Prostate gland (tissue), 2 donors: ENCODE data around the gene TRIO. TPM values are rescaled to one million over a fixed set of nuclear protein-coding genes. Genes with fewer than 3 reads are reported as not detected.
"Not testable (repeated sequence)": the region's sequence is repeated elsewhere in the genome, so short reads cannot be mapped to it uniquely, and the experiment has no call there.

ENCODE experiments used
- DNase-seq: peaks from one replicate; pipeline ENCODE4 v3.0.0-alpha.2; 2019; ENCODE audit warnings: low spot score
- H3K27ac ChIP-seq, 2 donors: fragments of 200-600 bp; sonication (generic); 2 replicates each; pipeline ENCODE4 v1.5.1; 2017 to 2019
- H3K27me3 ChIP-seq: fragments of 200-600 bp; sonication (generic); replicated peaks from 2 replicates; pipeline ENCODE4 v1.5.1; 2019; ENCODE audit not compliant: insufficient read depth
- H3K36me3 ChIP-seq, 2 donors: fragments of 200-600 bp; sonication (generic); 1 replicate in 1 of 2; 2 replicates in 1 of 2; pipeline versions ENCODE4 v1.5.1 to v1.8.1; 2017 to 2019
- H3K4me1 ChIP-seq: fragments of 200-600 bp; sonication (generic); replicated peaks from 2 replicates; pipeline ENCODE4 v1.5.1; 2019
- H3K4me3 ChIP-seq, 2 donors: fragments of 200-600 bp; sonication (generic); 2 replicates each; pipeline ENCODE4 v1.5.1; 2017 to 2019
- H3K9me3 ChIP-seq: fragments of 200-600 bp; sonication (generic); 2 replicates; pipeline ENCODE4 v1.5.1; 2017
- CTCF ChIP-seq, 4 experiments: fragments of 200-600 bp in 2 of 4; fragments of 450-650 bp in 2 of 4; sonication (generic) in 2 of 4; IDR thresholded peaks; 1 replicate in 3 of 4; 2 replicates in 1 of 4; pipeline ENCODE4 v1.5.1; 2016 to 2019; ENCODE audit warnings: antibody characterized with exemption in 4 of 4, mild to moderate bottlenecking in 2 of 4, moderate library complexity in 2 of 4
- POLR2A ChIP-seq: fragments of 450-650 bp; IDR thresholded peaks from one replicate; pipeline ENCODE4 v1.6.1; 2016; ENCODE audit warnings: antibody characterized with exemption, mild to moderate bottlenecking
- POLR2AphosphoS5 ChIP-seq: sonication (generic); formaldehyde crosslinking; IDR thresholded peaks from one replicate; pipeline ENCODE4 v1.6.1; 2017; ENCODE audit warnings: antibody characterized with exemption
- WGBS: methylation state at CpG from one replicate; pipeline ENCODE4 v1.1.5; 2018; 5-methylcytosine and 5-hydroxymethylcytosine counted together
- intact Hi-C: fragments of 100-400 bp; cut with DNase I; formaldehyde crosslinking; loops from one replicate; pipeline ENCODE4 v1.14.2; 2022
- total RNA-seq, 2 donors: library from RNA; depleted of rRNA; stranded (reverse); fragments of >200 nt; gene quantifications; one replicate each; pipeline ENCODE4 v1.1.0, GENCODE V29; 2016

TRIO gene
- total RNA-seq, 2 donors from 2014 or later, result 90.3 to 197 TPM

GRCh38 chr5:14383923-14384322 lies 240.8 kb downstream of the TRIO start:
- no peak overlapping the region for H3K4me3 ChIP-seq
- no peaks in the 10 kb centered on the region for H3K9me3 ChIP-seq
- H3K27me3 ChIP-seq, result no peaks in the 10 kb centered on the region
- no peak for TF ChIP-seq CTCF (IDR thresholded peaks at IDR 0.05)
- no peak for TF ChIP-seq POLR2A
- TF ChIP-seq POLR2AphosphoS5, result no peak
- WGBS, result 83% methylated on average over 11 of the region's 11 CpGs
- intact Hi-C loops, result no loop called here
- no peaks in the 10 kb centered on the region for H3K4me1 ChIP-seq
- H3K36me3 ChIP-seq, result peaks cover 0 to 4% of the 10 kb centered on the region in 2 donors
- DNase-seq, result no peak
- H3K27ac ChIP-seq, result no peak overlapping the region

GRCh38 chr5:14385019-14385418 lies 241.9 kb downstream of the TRIO start:
- Histone ChIP-seq H3K27ac (no peak overlapping the region), H3K27me3 (no peaks in the 10 kb centered on the region), H3K9me3 (no peaks in the 10 kb centered on the region), H3K4me3 (no peak overlapping the region), H3K4me1 (no peaks in the 10 kb centered on the region), H3K36me3 (peaks cover 0 to 4% of the 10 kb centered on the region in 2 donors)
- WGBS, result 91% methylated on average over 15 of the region's 15 CpGs
- intact Hi-C loops, result no loop called here
- DNase-seq, result no peak
- TF ChIP-seq POLR2A, result no peak
- TF ChIP-seq POLR2AphosphoS5, result no peak
- TF ChIP-seq CTCF (IDR thresholded peaks at IDR 0.05), result no peak

- H3K36me3 ChIP-seq, result peaks cover 0 to 10% of the 10 kb centered on the region in 2 donors
- TF ChIP-seq POLR2AphosphoS5, result no peak
- H3K27ac ChIP-seq, result no peak overlapping the region
- no peak overlapping the region for H3K4me3 ChIP-seq
- WGBS, result 58% methylated on average over 16 of the region's 16 CpGs
- no peaks in the 10 kb centered on the region for H3K27me3 ChIP-seq
- intact Hi-C loops, result no loop called here
- H3K4me1 ChIP-seq, result no peaks in the 10 kb centered on the region
- DNase-seq, result no peak
- no peaks in the 10 kb centered on the region for H3K9me3 ChIP-seq
These were observed 243.9 kb downstream of the TRIO start for GRCh38 chr5:14386884-14387624.

- DNase-seq, result no peak
- H3K9me3 ChIP-seq, result no peaks in the 10 kb centered on the region
- TF ChIP-seq POLR2A, result no peak
- no peak for TF ChIP-seq CTCF (IDR thresholded peaks at IDR 0.05)
- no peak for TF ChIP-seq POLR2AphosphoS5
- peaks cover 0 to 10% of the 10 kb centered on the region in 2 donors for H3K36me3 ChIP-seq
- H3K4me1 ChIP-seq, result no peaks in the 10 kb centered on the region
- intact Hi-C loops, result no loop called here
- no peaks in the 10 kb centered on the region for H3K27me3 ChIP-seq
- H3K4me3 ChIP-seq, result no peak overlapping the region
- WGBS, result 86% methylated on average over 1 of the region's 1 CpG
- H3K27ac ChIP-seq, result no peak overlapping the region
These were observed 245.6 kb downstream of the TRIO start for GRCh38 chr5:14388741-14389140.

GRCh38 chr5:14392552-14392951 lies 249.4 kb downstream of the TRIO start:
- H3K36me3 ChIP-seq, intact Hi-C loops: not testable (repeated sequence)

GRCh38 chr5:14394365-14394764 lies 251.2 kb downstream of the TRIO start:
- no peak for DNase-seq
- WGBS, result 81% methylated on average over 7 of the region's 7 CpGs
- Histone ChIP-seq H3K36me3 (peaks cover 0 to 5% of the 10 kb centered on the region in 2 donors), H3K9me3 (no peaks in the 10 kb centered on the region), H3K4me1 (no peaks in the 10 kb centered on the region), H3K27me3 (no peaks in the 10 kb centered on the region), H3K27ac (no peak overlapping the region), H3K4me3 (no peak overlapping the region)
- TF ChIP-seq POLR2A (no peak), POLR2AphosphoS5 (no peak), CTCF (IDR thresholded peaks at IDR 0.05) (no peak)
- intact Hi-C loops, result no loop called here

More at GRCh38 chr5:14392552-14392951, 249.4 kb downstream of the TRIO start:
- H3K27ac ChIP-seq, H3K4me1 ChIP-seq, H3K9me3 ChIP-seq, H3K4me3 ChIP-seq, H3K27me3 ChIP-seq, DNase-seq: not testable (repeated sequence)
- WGBS, result 96% methylated on average over 10 of the region's 10 CpGs
